IPS-11a (cell line): ENCODE measurements around the gene PDZK1IP1.
"Not testable (repeated sequence)": the region's sequence is repeated elsewhere in the genome, so short reads cannot be mapped to it uniquely, and the experiment has no call there.

Experiments
- H3K4me3 ChIP-seq: one replicate; pipeline ENCODE4 v1.5.1; 2013; ENCODE audit warnings: low read depth, low read length, control low read depth

The PDZK1IP1 gene

GRCh38 chr1:47198214-47198613 is 8.4 kb upstream of the PDZK1IP1 start:
- no peak overlapping the region for H3K4me3 ChIP-seq

- no peak overlapping the region for H3K4me3 ChIP-seq
These were observed 6.8 kb upstream of the PDZK1IP1 start for GRCh38 chr1:47196622-47197021.

GRCh38 chr1:47195981-47196380 is 6.1 kb upstream of the PDZK1IP1 start:
- H3K4me3 ChIP-seq = not testable (repeated sequence)

DNA sequence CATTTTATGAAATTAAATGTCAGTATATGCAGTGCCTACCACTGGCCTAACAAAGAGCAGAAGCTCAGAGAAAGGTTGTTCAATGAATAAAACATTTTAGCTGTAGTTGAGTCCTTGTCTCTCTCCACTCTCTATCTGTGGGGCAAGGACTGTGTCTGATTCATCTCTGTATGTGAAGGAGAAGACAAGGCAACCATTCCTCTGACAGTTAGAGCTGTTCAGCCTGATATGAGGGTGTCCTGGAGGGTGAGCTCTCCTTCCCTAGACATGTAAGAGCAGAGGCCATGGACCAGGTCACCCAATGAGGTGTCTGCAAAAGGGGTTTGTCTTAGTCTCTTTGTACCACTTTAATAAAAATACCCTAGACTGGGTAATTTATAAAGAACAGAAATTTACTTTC is 4.5 kb upstream of the PDZK1IP1 start:
- H3K4me3 ChIP-seq = no peak overlapping the region

GRCh38 chr1:47193496-47193895 is 3.7 kb upstream of the PDZK1IP1 start:
- not testable (repeated sequence) for H3K4me3 ChIP-seq

DNA sequence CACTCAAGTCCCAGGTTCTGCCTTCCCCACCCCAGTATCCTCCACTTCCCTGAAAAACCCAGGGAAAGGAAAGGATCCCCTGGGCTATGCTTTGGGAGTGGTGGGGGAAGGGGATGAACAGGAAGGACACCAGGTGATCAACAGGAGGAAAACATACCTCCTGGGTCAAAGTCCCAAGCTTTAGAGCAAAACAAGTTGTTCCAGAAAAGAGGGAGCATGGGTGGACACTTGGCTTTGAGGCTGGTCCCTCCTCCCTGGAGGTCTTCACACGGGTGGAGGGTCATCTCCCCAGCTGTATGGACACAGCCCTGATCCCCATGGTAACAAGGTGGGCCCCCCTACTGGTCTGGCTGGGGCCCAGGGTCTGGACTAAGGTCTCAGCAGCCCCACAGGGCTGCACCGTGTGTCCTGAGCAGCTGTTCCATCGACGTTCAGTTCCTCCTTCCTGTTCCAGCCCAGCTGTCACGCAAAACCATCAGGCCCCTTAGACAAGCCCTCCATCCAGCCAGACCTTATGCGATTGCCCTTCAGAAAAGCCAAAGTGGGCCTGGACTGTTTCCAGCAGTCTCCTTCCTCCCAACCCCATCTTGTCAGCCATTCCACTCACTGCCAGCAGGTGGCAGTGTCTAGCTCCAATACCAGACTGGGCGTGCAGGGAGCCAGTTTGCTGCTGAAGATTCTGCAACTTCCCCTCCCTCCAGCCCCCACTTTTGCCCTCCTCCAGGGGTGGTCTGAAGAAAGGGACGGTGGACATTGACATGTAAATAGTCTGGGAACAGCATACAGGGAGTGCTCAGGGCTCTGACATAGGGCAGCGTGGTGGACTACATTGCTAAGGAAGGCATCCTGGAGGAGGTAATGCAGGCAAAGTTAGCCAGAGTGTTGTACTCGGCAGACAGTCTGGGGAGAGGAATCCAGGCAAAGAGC is 2.9 kb upstream of the PDZK1IP1 start:
- H3K4me3 ChIP-seq = no peak overlapping the region

GRCh38 chr1:47191940-47192457 is 2.2 kb upstream of the PDZK1IP1 start:
- no peak overlapping the region for H3K4me3 ChIP-seq

DNA sequence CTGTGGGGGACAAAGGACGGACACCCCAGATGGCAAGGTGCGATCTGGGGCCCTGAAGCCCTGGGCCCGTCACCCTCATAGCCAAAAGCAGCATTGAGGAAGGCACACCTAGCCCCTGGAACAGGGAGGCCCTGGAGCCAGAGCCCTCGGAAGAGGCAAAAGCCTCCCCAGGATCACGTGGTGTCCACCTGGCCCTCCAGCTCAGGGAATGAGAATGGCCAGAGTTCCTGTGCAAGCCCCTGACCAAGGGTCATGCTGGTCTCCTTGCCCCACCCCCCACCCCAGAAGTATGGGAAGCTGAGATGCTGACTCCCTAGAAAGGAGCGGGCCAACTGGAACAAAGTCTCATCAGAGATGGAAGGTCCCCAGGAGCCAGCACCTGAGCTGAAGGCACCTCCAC is 1.0 kb upstream of the PDZK1IP1 start:
- H3K4me3 ChIP-seq = no peak overlapping the region

DNA sequence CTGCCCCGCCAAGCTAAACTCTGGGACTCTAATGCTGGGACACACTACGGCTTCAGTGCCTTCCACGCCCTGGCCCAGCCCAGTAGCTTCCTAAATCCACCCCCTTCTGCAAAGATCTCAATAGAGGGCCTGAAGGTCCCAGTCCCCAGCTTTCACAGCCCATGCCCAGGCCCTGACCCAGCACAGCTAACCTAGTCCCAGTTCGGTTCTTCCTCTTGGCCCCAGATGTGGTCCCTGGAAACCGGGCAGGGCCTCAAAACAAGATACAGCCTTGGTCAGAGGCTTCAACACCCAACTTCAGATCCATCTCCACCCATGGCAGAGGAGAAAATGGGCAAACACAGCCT is 646 bp upstream of the PDZK1IP1 start:
- H3K4me3 ChIP-seq = no peak overlapping the region

- no peak overlapping the region for H3K4me3 ChIP-seq
These were observed 748 bp downstream of the PDZK1IP1 start for GRCh38 chr1:47188791-47189785.

DNA sequence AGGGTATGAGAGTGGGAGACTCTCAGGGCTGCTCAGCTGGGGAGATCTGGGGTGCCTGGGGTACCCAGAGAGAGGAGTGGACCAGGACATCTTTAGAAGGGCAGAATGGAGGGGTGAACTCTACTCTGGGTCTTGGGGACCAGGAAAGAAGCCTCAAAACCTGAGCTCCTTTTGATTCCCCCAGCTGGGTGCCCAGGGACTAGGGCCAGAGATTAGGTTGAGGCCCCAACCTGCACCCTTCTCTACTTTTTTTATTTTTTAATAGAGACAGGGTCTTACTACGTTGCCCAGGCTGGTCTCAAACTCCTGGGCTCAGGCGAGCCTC is 1.9 kb downstream of the PDZK1IP1 start:
- no peak overlapping the region for H3K4me3 ChIP-seq

DNA sequence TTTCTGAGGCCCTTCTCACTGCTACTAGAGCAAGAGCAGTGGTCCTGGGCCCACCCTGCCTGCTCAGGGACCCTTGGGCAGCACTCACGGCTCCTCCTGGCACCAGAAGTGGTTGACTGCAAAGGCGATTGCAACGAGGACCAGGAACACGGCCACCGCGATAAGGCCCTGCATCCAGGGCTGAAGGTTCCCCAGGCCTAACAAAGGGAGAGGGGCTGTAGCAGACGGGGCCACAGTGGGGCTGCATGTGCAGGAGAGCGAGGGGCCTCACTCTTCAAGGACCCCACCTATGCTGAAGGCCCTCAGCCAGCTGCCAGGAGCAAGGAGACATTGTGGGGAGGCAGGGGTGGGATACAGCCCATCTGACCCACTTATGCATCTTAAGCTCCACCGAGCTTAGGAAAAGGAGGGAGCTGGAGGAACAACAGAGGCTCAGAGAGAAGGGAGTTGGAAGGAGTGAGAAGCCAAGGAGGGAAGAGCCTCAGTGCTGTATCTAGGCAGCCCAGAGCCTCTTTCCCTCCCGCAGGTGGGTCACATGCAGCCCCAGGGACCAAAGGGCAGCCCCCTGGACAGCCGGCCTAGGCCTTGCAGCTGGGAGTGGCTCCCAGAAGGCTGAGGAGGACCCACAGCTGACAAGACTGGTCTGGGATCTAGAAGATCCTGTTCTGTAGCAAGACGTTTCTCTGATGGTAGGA is 2.5 kb downstream of the PDZK1IP1 start:
- no peak overlapping the region for H3K4me3 ChIP-seq

DNA sequence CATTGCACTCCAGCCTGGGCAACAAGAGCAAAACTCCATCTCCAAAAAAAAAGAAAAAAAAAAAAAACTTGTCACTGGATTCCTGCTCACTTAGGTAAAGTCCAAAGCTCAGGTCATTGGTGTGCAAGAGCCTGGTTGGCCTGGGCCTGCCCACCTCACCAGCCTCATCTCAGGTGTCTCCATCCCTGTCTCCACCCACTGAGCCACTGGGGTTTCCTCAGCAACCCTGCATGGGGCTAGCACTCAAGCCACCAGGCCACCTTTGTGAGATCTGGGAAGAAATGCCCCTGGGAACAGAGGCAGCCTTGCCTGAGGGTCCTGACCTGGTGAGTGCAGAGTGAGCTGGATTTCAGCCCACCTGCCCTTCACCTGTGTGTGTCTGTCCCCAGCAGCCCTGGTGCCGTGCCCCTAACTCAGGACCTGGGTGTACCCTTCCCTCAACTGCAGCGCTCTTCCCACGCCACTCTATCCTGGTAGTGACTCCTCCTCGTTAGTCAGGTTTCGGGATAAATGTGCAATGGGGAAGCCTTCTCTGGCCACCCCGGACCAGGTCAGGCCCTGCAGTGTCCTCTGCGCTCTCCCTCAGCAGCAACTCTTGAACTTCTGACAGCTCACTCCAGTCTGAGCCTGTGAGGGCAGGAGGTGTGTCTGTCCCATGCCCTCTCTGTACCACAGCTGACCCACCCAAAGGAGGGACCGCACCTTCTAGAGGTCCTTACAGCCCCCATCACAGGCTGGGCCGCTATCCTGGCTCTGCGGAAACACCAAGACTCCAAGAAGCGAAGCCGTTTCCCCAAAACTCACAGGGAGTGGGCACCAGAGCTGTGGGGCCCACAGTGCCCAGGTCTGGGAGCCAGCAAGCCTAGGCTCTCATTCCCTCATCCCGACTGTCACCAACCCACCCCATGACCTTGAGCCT is 3.3 kb downstream of the PDZK1IP1 start:
- no peak overlapping the region for H3K4me3 ChIP-seq

GRCh38 chr1:47184822-47185677 is 4.8 kb downstream of the PDZK1IP1 start:
- no peak overlapping the region for H3K4me3 ChIP-seq

DNA sequence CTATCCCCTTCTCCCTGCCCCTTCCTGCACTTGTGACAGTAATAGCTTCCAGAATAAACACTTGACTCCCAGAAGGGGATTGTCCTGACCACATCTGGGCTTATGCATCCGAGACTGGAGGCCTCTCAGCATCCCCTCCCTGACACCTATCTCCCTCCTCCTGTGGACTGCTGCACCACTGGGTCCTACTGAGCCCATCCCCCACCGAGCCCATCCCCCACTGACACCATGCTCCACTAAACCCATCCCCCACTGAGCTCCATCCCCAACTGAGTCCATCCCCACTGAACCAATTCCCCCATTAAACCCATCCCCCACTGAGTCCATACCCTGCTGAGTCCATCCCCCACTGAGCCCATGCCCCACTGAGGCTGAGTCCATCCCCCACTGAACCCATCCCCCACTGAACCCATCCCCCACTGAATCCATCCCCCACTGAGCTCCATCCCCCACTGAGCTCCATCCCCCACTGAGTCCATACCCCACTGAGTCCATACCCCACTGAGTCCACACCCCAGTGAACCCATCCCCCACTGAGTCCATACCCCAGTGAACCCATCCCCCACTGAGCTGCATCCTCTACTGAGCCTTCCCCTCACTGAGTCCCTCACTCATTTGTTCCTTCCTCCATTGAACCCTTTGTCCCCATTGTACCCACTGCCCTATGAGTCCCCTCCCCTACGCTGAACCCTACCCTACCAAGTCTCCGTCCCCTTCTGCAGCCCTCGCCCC is 5.6 kb downstream of the PDZK1IP1 start:
- no peak overlapping the region for H3K4me3 ChIP-seq

DNA sequence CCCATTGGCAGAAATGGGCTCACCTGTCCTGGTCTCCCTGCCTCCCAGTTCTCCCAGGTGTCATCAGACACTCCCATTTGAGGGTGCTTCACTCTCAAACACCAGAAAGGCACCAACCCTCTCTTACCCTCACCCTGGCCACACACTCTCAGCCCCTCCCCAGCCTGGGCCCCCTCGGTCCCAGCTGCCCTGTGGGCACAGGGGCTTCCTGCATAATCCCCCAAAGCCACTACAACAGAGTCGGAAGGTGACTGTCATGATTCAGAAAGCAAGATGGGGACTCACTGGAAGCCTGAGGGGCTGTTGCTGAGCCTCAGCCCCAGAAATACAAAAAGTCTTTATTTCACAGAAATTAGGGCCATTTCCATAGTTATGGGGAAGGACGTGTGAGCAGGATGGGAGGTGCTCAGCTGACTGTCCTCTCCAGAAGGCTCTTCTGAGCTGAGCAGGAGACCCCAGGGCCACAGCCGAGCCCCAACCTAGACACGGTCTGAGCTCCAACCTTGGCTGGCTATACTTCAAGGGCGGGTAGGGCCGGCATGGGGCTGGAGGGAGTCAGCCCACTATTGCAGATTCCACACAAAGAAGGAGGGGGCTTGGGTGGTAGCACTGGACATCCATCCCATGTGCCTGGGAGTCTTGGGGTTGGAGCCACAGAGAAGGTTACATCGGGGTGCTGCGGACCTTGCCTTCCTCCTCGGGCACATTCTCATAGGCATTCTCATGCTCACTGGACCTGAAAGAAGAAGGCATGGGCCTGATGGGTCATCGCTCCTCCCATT is 6.3 kb downstream of the PDZK1IP1 start:
- H3K4me3 ChIP-seq = no peak overlapping the region

DNA sequence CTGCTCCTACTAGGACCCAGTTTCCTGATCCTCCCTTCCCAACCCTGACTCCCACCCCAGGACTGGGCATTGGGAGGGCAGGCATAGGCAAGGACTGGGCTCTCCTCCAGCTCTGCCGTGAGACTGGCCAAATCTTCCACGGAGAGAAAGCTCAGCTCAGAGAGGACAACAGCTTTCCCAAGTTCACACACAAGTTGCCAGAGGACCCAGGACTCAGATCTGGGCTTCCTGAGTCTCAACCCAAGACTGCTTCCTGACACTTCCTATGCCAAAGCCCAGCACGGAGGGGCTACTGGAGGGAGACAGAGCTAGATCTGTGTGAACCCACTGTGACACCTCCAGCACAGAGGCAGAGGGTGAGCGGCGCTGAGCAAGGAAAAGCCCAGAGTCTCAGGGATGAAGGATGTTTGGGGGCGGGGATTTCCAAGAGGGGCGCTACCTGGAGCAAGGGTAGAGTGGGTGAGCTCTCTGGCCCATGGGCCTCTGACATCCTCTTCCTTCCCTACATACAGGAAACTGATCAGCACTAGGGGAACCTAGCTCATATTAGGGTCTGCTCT is 7.1 kb downstream of the PDZK1IP1 start:
- no peak overlapping the region for H3K4me3 ChIP-seq
